Astrocyte (in vitro differentiated cells and primary cell): Measurements from ENCODE around the gene ARHGAP19. TPM values are rescaled to one million over a fixed set of nuclear protein-coding genes. Genes with fewer than 3 reads are reported as not detected.
"Not testable (repeated sequence)": the region's sequence is repeated elsewhere in the genome, so short reads cannot be mapped to it uniquely, and the experiment has no call there.

Experiments
- DNase-seq: peaks from one replicate; pipeline ENCODE4 v3.0.0-alpha.2; 2010; ENCODE audit warnings: low read depth
- FAIRE-seq: peaks from 2 replicates; lab custom pipeline; 2011; peaks lifted over from hg19 to GRCh38; lab: Jason Lieb, UNC
- H2AFZ ChIP-seq: 2 replicates; pipeline ENCODE4 v1.6.0; 2012; ENCODE audit warnings: low read depth, low read length, inconsistent platforms
- H3K27ac ChIP-seq: 2 replicates; pipeline ENCODE4 v1.5.1; 2011; ENCODE audit warnings: low read depth, low read length, inconsistent platforms
- H3K27me3 ChIP-seq: 2 replicates; pipeline ENCODE4 v1.6.0; 2011; ENCODE audit warnings: low read length, inconsistent platforms; ENCODE audit not compliant: insufficient read depth
- H3K36me3 ChIP-seq: 2 replicates; pipeline ENCODE4 v1.5.1; 2011; ENCODE audit warnings: low read length, inconsistent platforms; ENCODE audit not compliant: insufficient read depth
- H3K4me1 ChIP-seq: 2 replicates; pipeline ENCODE4 v1.5.1; 2011; ENCODE audit warnings: low read length, inconsistent platforms; ENCODE audit not compliant: insufficient read depth
- H3K4me2 ChIP-seq: 2 replicates; pipeline ENCODE4 v1.6.0; 2012; ENCODE audit warnings: low read length, inconsistent platforms
- H3K4me3 ChIP-seq: 2 replicates; pipeline ENCODE4 v1.5.1; 2011; ENCODE audit warnings: low read depth, mild to moderate bottlenecking, low read length, inconsistent platforms; ENCODE audit not compliant: insufficient read depth
- H3K79me2 ChIP-seq: 2 replicates; pipeline ENCODE4 v1.6.0; 2012; ENCODE audit warnings: mild to moderate bottlenecking, low read length, inconsistent platforms; ENCODE audit not compliant: insufficient read depth
- H3K9ac ChIP-seq: 2 replicates; pipeline ENCODE4 v1.6.0; 2012; ENCODE audit warnings: mild to moderate bottlenecking, low read length, inconsistent platforms
- H3K9me3 ChIP-seq: 2 replicates; pipeline ENCODE4 v1.5.1; 2012; ENCODE audit warnings: low read depth, mild to moderate bottlenecking, low read length, inconsistent platforms; ENCODE audit not compliant: insufficient read depth
- H4K20me1 ChIP-seq: 2 replicates; pipeline ENCODE4 v1.6.0; 2012; ENCODE audit warnings: low read length, inconsistent platforms; ENCODE audit not compliant: insufficient read depth
- H3K27ac Mint-ChIP-seq: one replicate; pipeline ENCODE4 v1.8.0; 2021; ENCODE audit warnings: mild to moderate bottlenecking, mixed read lengths; ENCODE audit not compliant: unreplicated experiment
- H3K27me3 Mint-ChIP-seq: one replicate; pipeline ENCODE4 v1.8.0; 2021; ENCODE audit warnings: low read depth, mixed read lengths; ENCODE audit not compliant: unreplicated experiment
- H3K36me3 Mint-ChIP-seq: one replicate; pipeline ENCODE4 v1.8.0; 2021; ENCODE audit warnings: low read depth, mixed read lengths; ENCODE audit not compliant: unreplicated experiment
- H3K4me1 Mint-ChIP-seq: one replicate; pipeline ENCODE4 v1.8.0; 2021; ENCODE audit warnings: low read depth, mixed read lengths; ENCODE audit not compliant: unreplicated experiment
- H3K4me3 Mint-ChIP-seq: one replicate; pipeline ENCODE4 v1.8.0; 2021; ENCODE audit warnings: mild to moderate bottlenecking, moderate library complexity, mixed read lengths; ENCODE audit not compliant: unreplicated experiment
- H3K9me3 Mint-ChIP-seq: one replicate; pipeline ENCODE4 v1.8.0; 2021; ENCODE audit warnings: mild to moderate bottlenecking, mixed read lengths; ENCODE audit not compliant: unreplicated experiment
- CTCF ChIP-seq: IDR thresholded peaks from 2 replicates; pipeline ENCODE4 v1.5.1; 2011; ENCODE audit warnings: low read depth, mild to moderate bottlenecking, inconsistent platforms, low read length, moderate library complexity; ENCODE audit not compliant: insufficient read depth
- EZH2 ChIP-seq: IDR thresholded peaks from 2 replicates; pipeline ENCODE4 v1.6.1; 2012; ENCODE audit warnings: mild to moderate bottlenecking, low read length, inconsistent platforms; ENCODE audit not compliant: insufficient read depth
- total RNA-seq: library from RNA; stranded (reverse); gene quantifications from 2 replicates; pipeline ENCODE4 v1.2.1, GENCODE V29; 2021

Gene ARHGAP19
- total RNA-seq, 1 donor from 2014 or later, result 9.0 TPM

- no peaks in the 10 kb centered on the region for H3K4me1 ChIP-seq
- no peak for TF ChIP-seq CTCF
- TF ChIP-seq EZH2, result no peak
- H3K9ac ChIP-seq, result no peak overlapping the region
- H3K9me3 Mint-ChIP-seq, result peaks cover 2% of the 10 kb centered on the region
- peak overlapping the region; percentile 82 for H3K4me3 Mint-ChIP-seq
- H3K27ac ChIP-seq, result no peak overlapping the region
- H3K4me2 ChIP-seq, result peak overlapping the region; percentile 22
- FAIRE-seq (no peak), DNase-seq (peak; percentile 70)
- no peaks in the 10 kb centered on the region for H3K36me3 ChIP-seq
- no peaks in the 10 kb centered on the region for H3K9me3 ChIP-seq
- H3K36me3 Mint-ChIP-seq, result peaks cover 2% of the 10 kb centered on the region
- no peaks in the 10 kb centered on the region for H3K27me3 ChIP-seq
- H3K4me3 ChIP-seq, result peak overlapping the region; percentile 15
- H4K20me1 ChIP-seq, result no peaks in the 10 kb centered on the region
- peaks cover 25% of the 10 kb centered on the region for H3K79me2 ChIP-seq
- no peaks in the 10 kb centered on the region for H3K27me3 Mint-ChIP-seq
- H3K27ac Mint-ChIP-seq, result peak overlapping the region; percentile 92
- H2AFZ ChIP-seq, result no peak overlapping the region
- peaks cover 8% of the 10 kb centered on the region for H3K4me1 Mint-ChIP-seq
Observed at GRCh38 chr10:97270523-97271154, 21.8 kb downstream of the ARHGAP19 start.

- no peaks in the 10 kb centered on the region for H3K36me3 ChIP-seq
- TF ChIP-seq CTCF, result no peak
- no peak for TF ChIP-seq EZH2
- H3K4me1 ChIP-seq, result no peaks in the 10 kb centered on the region
- H3K4me1 Mint-ChIP-seq, result peaks cover 8% of the 10 kb centered on the region
- no peaks in the 10 kb centered on the region for H3K27me3 ChIP-seq
- FAIRE-seq (no peak), DNase-seq (no peak)
- H3K4me2 ChIP-seq, result no peak overlapping the region
- H3K27me3 Mint-ChIP-seq, result no peaks in the 10 kb centered on the region
- H3K79me2 ChIP-seq, result peaks cover 22% of the 10 kb centered on the region
- H2AFZ ChIP-seq, result no peak overlapping the region
- no peaks in the 10 kb centered on the region for H4K20me1 ChIP-seq
- no peak overlapping the region for H3K9ac ChIP-seq
- no peak overlapping the region for H3K27ac Mint-ChIP-seq
- H3K36me3 Mint-ChIP-seq, result peaks cover 8% of the 10 kb centered on the region
- no peaks in the 10 kb centered on the region for H3K9me3 ChIP-seq
- H3K4me3 Mint-ChIP-seq, result no peak overlapping the region
- no peak overlapping the region for H3K4me3 ChIP-seq
- peaks cover 2% of the 10 kb centered on the region for H3K9me3 Mint-ChIP-seq
- H3K27ac ChIP-seq, result no peak overlapping the region
Observed at GRCh38 chr10:97267671-97268070, 24.8 kb downstream of the ARHGAP19 start.

GRCh38 chr10:97265095-97265494 lies 27.3 kb downstream of the ARHGAP19 start:
- H3K4me1 ChIP-seq, H3K27me3 ChIP-seq, H3K27ac ChIP-seq, H3K4me1 Mint-ChIP-seq, H3K36me3 ChIP-seq, H3K27me3 Mint-ChIP-seq, H2AFZ ChIP-seq, H3K9ac ChIP-seq, H3K27ac Mint-ChIP-seq, H3K4me3 Mint-ChIP-seq, H3K9me3 ChIP-seq, DNase-seq, FAIRE-seq, H3K4me3 ChIP-seq, H3K9me3 Mint-ChIP-seq, H4K20me1 ChIP-seq, H3K36me3 Mint-ChIP-seq, H3K4me2 ChIP-seq: not testable (repeated sequence)
- H3K79me2 ChIP-seq, result peaks cover 21% of the 10 kb centered on the region
